Progenitor cell of endocrine pancreas (in vitro differentiated cells): Measurements from ENCODE around the gene PPFIBP1. TPM values are rescaled to one million over a fixed set of nuclear protein-coding genes. Genes with fewer than 3 reads are reported as not detected.

Experiments used
- DNase-seq: peaks from one replicate; pipeline ENCODE4 v3.0.0; 2021; ENCODE audit warnings: low spot score; ENCODE audit not compliant: unreplicated experiment
- H3K27ac Mint-ChIP-seq: 2 replicates; pipeline ENCODE4 v1.8.0; 2021; ENCODE audit warnings: mild to moderate bottlenecking, moderate library complexity, mixed read lengths
- H3K27me3 Mint-ChIP-seq: 2 replicates; pipeline ENCODE4 v1.8.0; 2021; ENCODE audit warnings: mixed read lengths
- H3K36me3 Mint-ChIP-seq: 2 replicates; pipeline ENCODE4 v1.8.0; 2022; ENCODE audit warnings: mixed read lengths; ENCODE audit not compliant: insufficient read depth
- H3K4me1 Mint-ChIP-seq: 2 replicates; pipeline ENCODE4 v1.8.0; 2021; ENCODE audit warnings: low read depth, mixed read lengths
- H3K4me3 Mint-ChIP-seq: 2 replicates; pipeline ENCODE4 v1.8.0; 2021; ENCODE audit warnings: low read depth, mild to moderate bottlenecking, moderate library complexity, mixed read lengths
- H3K9me3 Mint-ChIP-seq: 2 replicates; pipeline ENCODE4 v1.8.0; 2021; ENCODE audit warnings: low read depth, mixed read lengths
- CTCF ChIP-seq: fragments of 200-600 bp; sonication (generic); IDR thresholded peaks from one replicate; pipeline ENCODE4 v1.5.0; 2021; ENCODE audit warnings: antibody characterized with exemption, mild to moderate bottlenecking; ENCODE audit not compliant: unreplicated experiment
- total RNA-seq: library from RNA; stranded (reverse); gene quantifications from 2 replicates; pipeline ENCODE4 v1.2.1, GENCODE V29; 2021

Gene PPFIBP1
- total RNA-seq, 1 donor from 2014 or later: 85.4 TPM

GRCh38 chr12:27680619-27681018 lies 156.6 kb downstream of the PPFIBP1 start:
- Mint-ChIP-seq H3K4me1 (peaks cover 3% of the 10 kb centered on the region), H3K36me3 (peaks cover 33% of the 10 kb centered on the region), H3K27ac (no peak overlapping the region), H3K9me3 (no peaks in the 10 kb centered on the region), H3K27me3 (no peaks in the 10 kb centered on the region), H3K4me3 (no peak overlapping the region)
- DNase-seq: no peak
- no peak for TF ChIP-seq CTCF

- Mint-ChIP-seq H3K27ac (no peak overlapping the region), H3K4me3 (no peak overlapping the region), H3K4me1 (peaks cover 4% of the 10 kb centered on the region), H3K36me3 (peaks cover 34% of the 10 kb centered on the region), H3K9me3 (no peaks in the 10 kb centered on the region), H3K27me3 (no peaks in the 10 kb centered on the region)
- DNase-seq: no peak
- TF ChIP-seq CTCF: no peak
These were observed 158.5 kb downstream of the PPFIBP1 start for GRCh38 chr12:27682534-27682933.

- peaks cover 33% of the 10 kb centered on the region for H3K36me3 Mint-ChIP-seq
- no peak for DNase-seq
- no peaks in the 10 kb centered on the region for H3K9me3 Mint-ChIP-seq
- TF ChIP-seq CTCF: no peak
- no peak overlapping the region for H3K4me3 Mint-ChIP-seq
- no peaks in the 10 kb centered on the region for H3K27me3 Mint-ChIP-seq
- H3K4me1 Mint-ChIP-seq: peaks cover 7% of the 10 kb centered on the region
- no peak overlapping the region for H3K27ac Mint-ChIP-seq
These were observed 161.3 kb downstream of the PPFIBP1 start for GRCh38 chr12:27685274-27685673.

GRCh38 chr12:27686147-27686546 lies 162.1 kb downstream of the PPFIBP1 start:
- peaks cover 7% of the 10 kb centered on the region for H3K4me1 Mint-ChIP-seq
- TF ChIP-seq CTCF: no peak
- H3K4me3 Mint-ChIP-seq: no peak overlapping the region
- H3K27ac Mint-ChIP-seq: no peak overlapping the region
- no peaks in the 10 kb centered on the region for H3K27me3 Mint-ChIP-seq
- H3K36me3 Mint-ChIP-seq: peaks cover 31% of the 10 kb centered on the region
- DNase-seq: no peak
- no peaks in the 10 kb centered on the region for H3K9me3 Mint-ChIP-seq

- no peak overlapping the region for H3K27ac Mint-ChIP-seq
- peaks cover 25% of the 10 kb centered on the region for H3K36me3 Mint-ChIP-seq
- H3K4me1 Mint-ChIP-seq: peaks cover 7% of the 10 kb centered on the region
- DNase-seq: no peak
- H3K9me3 Mint-ChIP-seq: no peaks in the 10 kb centered on the region
- H3K27me3 Mint-ChIP-seq: no peaks in the 10 kb centered on the region
- no peak overlapping the region for H3K4me3 Mint-ChIP-seq
- TF ChIP-seq CTCF: no peak
These were observed 164.7 kb downstream of the PPFIBP1 start for GRCh38 chr12:27688671-27689070.
